MM.1S (cell line): ENCODE data around the gene STAG3.

Experiments
- EZH2phosphoT487 ChIP-seq: fragments of 300-600 bp; sonication (generic); IDR thresholded peaks from 2 replicates; pipeline ENCODE4 v1.6.1; 2018; ENCODE audit warnings: antibody characterized with exemption, low read length
- TF ChIP-seq, protein P1 (sequence below): fragments of 300-600 bp; sonication (generic); IDR thresholded peaks from 2 replicates; pipeline ENCODE4 v1.5.1; 2016; ENCODE audit warnings: antibody characterized with exemption, low read length, mixed read lengths

DNA sequence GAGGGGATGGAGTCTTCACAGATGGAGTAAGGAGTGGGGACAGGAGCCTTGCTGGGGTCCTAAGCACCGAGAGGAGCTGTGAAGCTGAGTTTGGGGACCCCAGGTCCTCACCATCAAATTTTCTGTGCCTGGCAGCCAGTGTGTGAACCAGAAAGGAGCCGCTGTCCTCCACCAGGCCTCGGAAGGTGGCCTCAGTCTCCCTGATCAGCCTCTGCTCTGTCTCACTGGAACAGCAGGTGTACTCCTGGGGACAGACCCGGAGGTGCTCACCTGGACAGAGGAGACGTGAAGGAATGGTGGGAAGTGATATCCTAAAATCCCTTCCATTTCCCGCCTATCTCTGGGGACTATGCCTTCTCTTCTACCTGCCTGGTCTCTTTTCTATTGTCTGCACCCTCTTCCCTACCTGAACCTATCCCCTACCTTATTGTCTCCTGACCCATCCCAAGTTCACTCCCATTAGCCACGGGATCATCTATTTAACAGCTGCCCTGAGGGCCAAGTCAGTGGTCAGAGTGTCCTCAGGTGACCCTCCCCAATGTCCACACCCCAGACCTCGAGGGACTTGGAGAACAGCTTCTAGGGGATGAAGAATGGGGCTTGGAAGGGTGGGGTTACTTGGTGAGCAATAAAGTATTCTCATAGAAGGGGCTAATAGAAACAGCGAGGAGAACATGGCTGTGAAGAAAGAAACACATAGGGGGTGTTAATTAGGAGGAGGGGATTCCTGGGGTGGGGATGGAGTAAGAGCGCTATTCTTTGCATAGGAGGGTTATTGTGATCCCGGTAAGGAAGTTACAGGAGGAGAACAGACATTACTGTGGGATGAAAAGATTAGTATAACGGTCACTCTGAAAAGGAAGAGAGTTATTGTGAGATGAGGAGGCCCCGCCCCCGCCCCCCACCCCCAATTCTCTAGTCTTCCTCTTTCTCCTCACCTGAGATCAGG lies 1.3 kb upstream of the STAG3 start:
- TF ChIP-seq, protein P1, sequence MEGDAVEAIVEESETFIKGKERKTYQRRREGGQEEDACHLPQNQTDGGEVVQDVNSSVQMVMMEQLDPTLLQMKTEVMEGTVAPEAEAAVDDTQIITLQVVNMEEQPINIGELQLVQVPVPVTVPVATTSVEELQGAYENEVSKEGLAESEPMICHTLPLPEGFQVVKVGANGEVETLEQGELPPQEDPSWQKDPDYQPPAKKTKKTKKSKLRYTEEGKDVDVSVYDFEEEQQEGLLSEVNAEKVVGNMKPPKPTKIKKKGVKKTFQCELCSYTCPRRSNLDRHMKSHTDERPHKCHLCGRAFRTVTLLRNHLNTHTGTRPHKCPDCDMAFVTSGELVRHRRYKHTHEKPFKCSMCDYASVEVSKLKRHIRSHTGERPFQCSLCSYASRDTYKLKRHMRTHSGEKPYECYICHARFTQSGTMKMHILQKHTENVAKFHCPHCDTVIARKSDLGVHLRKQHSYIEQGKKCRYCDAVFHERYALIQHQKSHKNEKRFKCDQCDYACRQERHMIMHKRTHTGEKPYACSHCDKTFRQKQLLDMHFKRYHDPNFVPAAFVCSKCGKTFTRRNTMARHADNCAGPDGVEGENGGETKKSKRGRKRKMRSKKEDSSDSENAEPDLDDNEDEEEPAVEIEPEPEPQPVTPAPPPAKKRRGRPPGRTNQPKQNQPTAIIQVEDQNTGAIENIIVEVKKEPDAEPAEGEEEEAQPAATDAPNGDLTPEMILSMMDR, result no peak
- no peak for TF ChIP-seq EZH2phosphoT487
